ENCODE data around the gene ETV2. TPM values are rescaled to one million over a fixed set of nuclear protein-coding genes. Genes with fewer than 3 reads are reported as not detected.
"Not testable (repeated sequence)": the region's sequence is repeated elsewhere in the genome, so short reads cannot be mapped to it uniquely, and the experiment has no call there.

Gene ETV2
- polyA plus RNA-seq (2011; rRNA removed), result 0.47 and 0.54 TPM in 2 replicates
- not detected in 2 replicates for polyA minus RNA-seq (2011; rRNA and poly(A)+ RNA removed)

GRCh38 chr19:35641515-35642151 lies at the start of gene ETV2:
ETV2 (plus strand) TSS chr19:35641745; CDS start chr19:35642461, 716 bp downstream.
- Histone ChIP-seq H3K4me3 (ENCODE audit: low read depth, low read length) (no peak within 1 kb of the TSS), H3K27me3 (ENCODE audit: control insufficient read depth, insufficient read depth, low read length) (no peaks in the 10 kb centered on the region), H3K36me3 (ENCODE audit: control insufficient read depth, insufficient read depth, low read length) (peaks cover 12% of the 10 kb centered on the region)
- TF ChIP-seq CTCF (IDR thresholded peaks at IDR 0.05; ENCODE audit: insufficient read depth, low read depth, low read length), result no peak
- no peak for DNase-seq (ENCODE audit: low read depth)
- POLR2A ChIA-PET, result no interaction called here
- CTCF ChIA-PET, result no interaction called here

- Histone ChIP-seq H3K36me3 (ENCODE audit: control insufficient read depth, insufficient read depth, low read length) (no peaks in the 10 kb centered on the region), H3K27me3 (ENCODE audit: control insufficient read depth, insufficient read depth, low read length) (no peaks in the 10 kb centered on the region), H3K4me3 (ENCODE audit: low read depth, low read length) (no peak overlapping the region)
- peak; percentile 49 for TF ChIP-seq CTCF (IDR thresholded peaks at IDR 0.05; ENCODE audit: insufficient read depth, low read depth, low read length)
- DNase-seq (ENCODE audit: low read depth), result no peak
- ChIA-PET POLR2A (no interaction called here), CTCF (interaction anchor here (0.9 to 5.3 kb wide), 7 partner anchors 10 to 97 kb away, joined by 4 to 34 read pairs (median 6); no protein-coding TSS in a partner anchor)
Observed at GRCh38 chr19:35592226-35592625, 49.3 kb upstream of the ETV2 start.

- not testable (repeated sequence) for DNase-seq (ENCODE audit: low read depth); H3K4me3 ChIP-seq (ENCODE audit: low read depth, low read length); H3K27me3 ChIP-seq (ENCODE audit: control insufficient read depth, insufficient read depth, low read length); H3K36me3 ChIP-seq (ENCODE audit: control insufficient read depth, insufficient read depth, low read length)
- ChIA-PET CTCF (interaction anchor here (5.3 kb wide), 1 partner anchor 86 kb away, joined by 34 read pairs; no protein-coding TSS in a partner anchor), POLR2A (interaction anchor here (0.7 kb wide), 1 partner anchor 401 kb away, joined by 3 read pairs; no protein-coding TSS in a partner anchor)
Observed at GRCh38 chr19:35595026-35595425, 46.5 kb upstream of the ETV2 start.

- CTCF ChIA-PET, result no interaction called here
- H3K4me3 ChIP-seq (ENCODE audit: low read depth, low read length), result no peak overlapping the region
- POLR2A ChIA-PET, result no interaction called here
- no peaks in the 10 kb centered on the region for H3K36me3 ChIP-seq (ENCODE audit: control insufficient read depth, insufficient read depth, low read length)
- no peak for TF ChIP-seq CTCF (IDR thresholded peaks at IDR 0.05; ENCODE audit: insufficient read depth, low read depth, low read length)
- DNase-seq (ENCODE audit: low read depth), result no peak
- no peaks in the 10 kb centered on the region for H3K27me3 ChIP-seq (ENCODE audit: control insufficient read depth, insufficient read depth, low read length)
Observed at GRCh38 chr19:35595928-35596327, 45.6 kb upstream of the ETV2 start.

- Histone ChIP-seq H3K4me3 (ENCODE audit: low read depth, low read length) (no peak overlapping the region), H3K36me3 (ENCODE audit: control insufficient read depth, insufficient read depth, low read length) (no peaks in the 10 kb centered on the region), H3K27me3 (ENCODE audit: control insufficient read depth, insufficient read depth, low read length) (no peaks in the 10 kb centered on the region)
- no peak for DNase-seq (ENCODE audit: low read depth)
- CTCF ChIA-PET, result no interaction called here
- POLR2A ChIA-PET, result no interaction called here
- no peak for TF ChIP-seq CTCF (IDR thresholded peaks at IDR 0.05; ENCODE audit: insufficient read depth, low read depth, low read length)
Observed at GRCh38 chr19:35596366-35596999, 45.1 kb upstream of the ETV2 start.

Measured in BJ (cell line).